K562 (cell line): ENCODE results near the gene WASL. TPM values are rescaled to one million over a fixed set of nuclear protein-coding genes. Genes with fewer than 3 reads are reported as not detected.

ENCODE experiments used
- AFF1 ChIP-seq, 2 experiments: fragments of 450-650 bp; IDR thresholded peaks; 2 replicates each; pipeline ENCODE4 v1.6.1; 2018; ENCODE audit warnings: mild to moderate bottlenecking in 2 of 2, low read depth in 1 of 2; ENCODE audit not compliant: partially characterized antibody in 2 of 2
- PHF21A ChIP-seq: fragments of 450-650 bp; IDR thresholded peaks from 2 replicates; pipeline ENCODE4 v1.6.1; 2017; ENCODE audit warnings: low read depth, borderline replicate concordance
- UBTF ChIP-seq, 2 experiments: IDR thresholded peaks; 2 replicates each; pipeline ENCODE4 v1.6.1; 2012; ENCODE audit warnings: improper control_type of control experiment in 2 of 2, low read depth in 2 of 2, low read length in 2 of 2, borderline replicate concordance in 1 of 2
- XRCC4 ChIP-seq: IDR thresholded peaks from one replicate; pipeline ENCODE4 v1.6.1; 2011; ENCODE audit not compliant: insufficient read depth, insufficient read length; ENCODE audit errors: extremely low read depth
- ZFP36 ChIP-seq: fragments of 150-350 bp; IDR thresholded peaks from 2 replicates; pipeline ENCODE4 v1.6.1; 2018; ENCODE audit warnings: low read length, low read depth; ENCODE audit not compliant: partially characterized antibody
- ZNF395 ChIP-seq: fragments of 200-800 bp; sonication (Bioruptor generic); IDR thresholded peaks from 2 replicates; pipeline ENCODE4 v1.6.1; 2017; ENCODE audit warnings: missing genetic modification characterization, missing compliant biosample characterization
- ZNF449 ChIP-seq: fragments of 250-450 bp; sonication (Bioruptor Pico); IDR thresholded peaks from 2 replicates; pipeline ENCODE4 v1.8.0; 2022; ENCODE audit warnings: moderate library complexity, mild to moderate bottlenecking, inconsistent platforms
- ZNF764 ChIP-seq: fragments of 250-450 bp; sonication (Bioruptor Pico); IDR thresholded peaks from 2 replicates; pipeline ENCODE4 v1.4.0; 2020; ENCODE audit warnings: low read depth, mild to moderate bottlenecking, moderate library complexity
- polyA plus RNA-seq, 8 experiments: library from polyadenylated mRNA; depleted of rRNA in 4 of 8; stranded (reverse) in 5 of 8; unstranded in 3 of 8; fragments of >200 nt; fragmentation: Nextera tagmentation in 2 of 8; fragmentation: Illumina TruSeq in 1 of 8; extraction: Ambion mirVana in 2 of 8; extraction: Trizol in 1 of 8; gene quantifications; 2 replicates each; pipeline versions ENCODE4 v1.2.1 to v1.2.3, GENCODE V29; 2011 to 2014; ENCODE audit warnings: inconsistent platforms in 1 of 8, missing spikeins in 1 of 8
- total RNA-seq, 7 experiments: library from RNA; depleted of rRNA in 6 of 7; stranded (reverse); fragments of >200 nt in 6 of 7; fragmentation: Illumina TruSeq in 2 of 7; extraction: Trizol in 2 of 7; gene quantifications; 2 replicates each; pipeline versions ENCODE4 v1.2.1 to v1.2.3, GENCODE V29; 2011 to 2021; ENCODE audit warnings: low replicate concordance in 1 of 7

The WASL gene
- total and polyA plus RNA-seq, 9 of the 15 experiments (the other 6 are each of a cell fraction or from before 2014, with no cell fraction given): 3.2 to 13.9 (median 8.3) TPM

- TF ChIP-seq AFF1 (IDR thresholded peaks at IDR 0.05; ENCODE audit: low read depth in 1 of 2, partially characterized antibody in 2 of 2): peak in 1 of 2 experiments; percentile 13
- TF ChIP-seq PHF21A: 0 out of 2 replicates have a peak, but pooled peaks have one; percentile 47
- TF ChIP-seq ZNF395 (CRISPR knock-in tag): 0 out of 2 replicates have a peak, but pooled peaks have one; percentile 21
- TF ChIP-seq ZNF449: 0 out of 2 replicates have a peak, but pooled peaks have one; percentile 39
- no peak for TF ChIP-seq XRCC4
- TF ChIP-seq ZNF764 (CRISPR knock-in tag): 0 out of 2 replicates have a peak, but pooled peaks have one; percentile 31
- peak; percentile 49 to 82; a peak in 2 of 4 replicates for TF ChIP-seq UBTF (IDR thresholded peaks at IDR 0.05; ENCODE audit: borderline replicate concordance in 1 of 2, low read depth in 2 of 2, low read length in 2 of 2)
- TF ChIP-seq ZFP36: peak; percentile 71
These were observed 551 bp downstream of the WASL start (continued) for GRCh38 chr7:123748171-123748733.
